Pancreas (tissue), 10 donors: ENCODE results near the gene SFXN5. TPM values are rescaled to one million over a fixed set of nuclear protein-coding genes. Genes with fewer than 3 reads are reported as not detected.

Experiments used
- ATAC-seq, 4 donors: fragments of 200-7000 bp; cut with Tn5 transposase; one replicate each; pipeline versions ENCODE4 v1.8.0 to v1.9.1; 2020; ENCODE audit warnings: mild to moderate bottlenecking in 4 of 4, moderate library complexity in 4 of 4
- DNase-seq, 6 donors: peaks; one replicate each; pipeline ENCODE4 v3.0.0-alpha.2; 2020
- FAIRE-seq: peaks from 2 replicates; lab custom pipeline; 2012; peaks lifted over from hg19 to GRCh38; lab: Jason Lieb, UNC
- H3K27ac ChIP-seq, 4 donors: fragments of 200-600 bp; sonication (generic); 1 replicate in 3 of 4; 2 replicates in 1 of 4; pipeline versions ENCODE4 v1.5.0 to v1.8.0; 2020
- H3K27me3 ChIP-seq, 4 donors: fragments of 200-600 bp; one replicate each; pipeline ENCODE4 v1.8.0; 2021
- H3K36me3 ChIP-seq, 3 donors: fragments of 200-600 bp; sonication (generic) in 1 of 3; one replicate each; pipeline versions ENCODE4 v1.5.0 to v1.8.0; 2020 to 2021
- H3K4me1 ChIP-seq, 3 donors: fragments of 200-600 bp; one replicate each; pipeline ENCODE4 v1.8.0; 2021
- H3K4me3 ChIP-seq, 4 donors: fragments of 200-600 bp; sonication (generic) in 2 of 4; one replicate each; pipeline versions ENCODE4 v1.5.0 to v1.8.0; 2020 to 2021
- H3K9me3 ChIP-seq, 4 donors: fragments of 200-600 bp; one replicate each; pipeline ENCODE4 v1.8.0; 2021
- CTCF ChIP-seq, 4 donors: fragments of 200-600 bp; sonication (generic) in 3 of 4; IDR thresholded peaks; one replicate each; pipeline versions ENCODE4 v1.5.0 to v1.8.0; 2021; ENCODE audit warnings: antibody characterized with exemption in 4 of 4
- WGBS, 2 donors: extraction: QIAGEN DNeasy Blood & Tissue Kit; methylation state at CpG; one replicate each; pipeline ENCODE4 v1.1.7; 2013; 5-methylcytosine and 5-hydroxymethylcytosine counted together
- intact Hi-C, 3 donors: fragments of 100-400 bp; cut with DNase I; formaldehyde crosslinking; loops; one replicate each; pipeline versions ENCODE4 v1.11.1 to v1.14.2; 2022
- polyA plus RNA-seq, 2 donors: library from polyadenylated mRNA; stranded (reverse); fragments of 200-250 nt; gene quantifications; one replicate each; pipeline ENCODE4 v1.2.3, GENCODE V29; 2013
- total RNA-seq, 6 donors: library from RNA; stranded (reverse); fragmentation: NEBNext Ultra II Directional in 4 of 6; extraction: Animal tissue kit (Norgen Biotek cat#: 25700) in 4 of 6; gene quantifications; one replicate each; pipeline versions ENCODE4 v1.2.1 to v1.2.4, GENCODE V29; 2021 to 2023
- donor health status: healthy with polysubstance abuse.
- donor health status: DM: no; HTN: no; CAD: no; lungs with moderate emphysema.
- donor health status: DM: no; HTN: no; CAD: no.
- donor health status: control.
- donor health status: control.
- donor health status: Bipolar disorder and iron deficiency.
- donor health status: DM: yes; HTN: yes; CAD: no.
- donor health status: DM: no; HTN: no; CAD: no.
- donor health status: DM: no; HTN: no; CAD: no.
- donor health status: DM: yes; HTN: yes; CAD: no.

The SFXN5 gene
- total and polyA plus RNA-seq, 8 donors: 2.6 to 8.4 (median 5.4) TPM

- no peak for DNase-seq
- no peaks in the 10 kb centered on the region for H3K4me1 ChIP-seq
- no peaks in the 10 kb centered on the region for H3K9me3 ChIP-seq
- TF ChIP-seq CTCF (IDR thresholded peaks at IDR 0.05): no peak
- no peak for FAIRE-seq
- 88 to 89% methylated on average over 14 of the region's 14 CpGs for WGBS, 2 donors
- ATAC-seq: no peak
- no peaks in the 10 kb centered on the region for H3K36me3 ChIP-seq
- intact Hi-C loops: no loop called here
- H3K27ac ChIP-seq: no peak overlapping the region
- H3K27me3 ChIP-seq: no peaks in the 10 kb centered on the region
- H3K4me3 ChIP-seq: no peak overlapping the region
Observed at GRCh38 chr2:73006969-73007710, 64.4 kb downstream of the SFXN5 start.

DNA sequence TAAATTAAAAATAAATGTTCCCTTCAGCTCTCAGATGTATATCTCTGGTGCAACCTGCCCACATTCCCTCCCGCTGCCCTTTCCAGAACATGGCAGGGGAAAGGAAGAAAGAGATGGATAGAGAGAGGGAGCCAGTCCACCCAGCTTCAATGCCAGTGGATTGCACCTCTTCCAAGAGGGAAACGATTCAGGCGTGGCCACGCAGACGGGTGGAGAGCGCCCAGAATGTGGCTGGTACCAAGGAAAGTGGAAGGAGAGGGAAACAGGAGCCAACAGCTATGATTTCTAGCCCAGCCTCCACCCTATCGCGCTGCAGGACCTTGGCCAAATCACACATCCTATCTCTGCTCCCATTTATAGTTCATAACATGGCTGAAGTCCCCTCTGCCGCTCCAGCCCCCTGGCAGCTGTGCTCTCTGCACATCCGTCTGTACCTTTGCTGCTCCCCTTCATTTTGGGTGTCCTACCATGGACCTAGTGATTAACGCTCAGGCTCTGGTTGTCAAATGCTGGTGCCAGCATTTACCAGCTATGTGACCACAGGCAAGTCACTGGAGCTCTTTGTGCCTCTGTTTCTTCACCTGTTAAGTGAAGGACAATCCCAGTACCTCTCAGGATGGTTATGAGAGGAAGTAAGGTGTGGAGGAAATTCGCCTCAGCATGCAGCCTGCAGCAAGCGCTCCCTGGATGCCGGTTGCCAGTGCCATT is 66.5 kb downstream of the SFXN5 start:
- FAIRE-seq: no peak
- ATAC-seq: no peak
- WGBS, 2 donors: 84 to 86% methylated on average over 14 of the region's 14 CpGs

GRCh38 chr2:73004466-73004865 is 67.0 kb downstream of the SFXN5 start:
- no peak overlapping the region for H3K27ac ChIP-seq
- no peak for TF ChIP-seq CTCF (IDR thresholded peaks at IDR 0.05)
- 89 to 92% methylated on average over 12 of the region's 12 CpGs for WGBS, 2 donors
- no peak overlapping the region for H3K4me3 ChIP-seq
- no peaks in the 10 kb centered on the region for H3K9me3 ChIP-seq
- no peak for DNase-seq
- FAIRE-seq: no peak
- H3K27me3 ChIP-seq: no peaks in the 10 kb centered on the region
- H3K4me1 ChIP-seq: no peaks in the 10 kb centered on the region
- H3K36me3 ChIP-seq: no peaks in the 10 kb centered on the region
- intact Hi-C loops: no loop called here
- ATAC-seq: no peak

More for the DNA sequence above, 66.5 kb downstream of the SFXN5 start:
- Histone ChIP-seq H3K4me1 (no peaks in the 10 kb centered on the region), H3K27me3 (no peaks in the 10 kb centered on the region), H3K9me3 (no peaks in the 10 kb centered on the region), H3K36me3 (no peaks in the 10 kb centered on the region), H3K4me3 (no peak overlapping the region), H3K27ac (no peak overlapping the region)
- DNase-seq: no peak
- intact Hi-C loops: no loop called here
- no peak for TF ChIP-seq CTCF (IDR thresholded peaks at IDR 0.05)

GRCh38 chr2:73003027-73003426 is 68.5 kb downstream of the SFXN5 start:
- 90 to 93% methylated on average over 8 of the region's 8 CpGs for WGBS, 2 donors
- intact Hi-C loops: no loop called here
- H3K27me3 ChIP-seq: no peaks in the 10 kb centered on the region
- FAIRE-seq (no peak), DNase-seq (no peak), ATAC-seq (no peak)
- H3K9me3 ChIP-seq: no peaks in the 10 kb centered on the region
- H3K36me3 ChIP-seq: no peaks in the 10 kb centered on the region
- no peaks in the 10 kb centered on the region for H3K4me1 ChIP-seq
- no peak overlapping the region for H3K27ac ChIP-seq
- no peak overlapping the region for H3K4me3 ChIP-seq
- TF ChIP-seq CTCF (IDR thresholded peaks at IDR 0.05): no peak
